ENCODE data around the gene C22orf42. TPM values are rescaled to one million over a fixed set of nuclear protein-coding genes. Genes with fewer than 3 reads are reported as not detected.
"Not testable (repeated sequence)": the region's sequence is repeated elsewhere in the genome, so short reads cannot be mapped to it uniquely, and the experiment has no call there.

The C22orf42 gene
- total and polyA plus RNA-seq, 8 donors = 0.31 to 9.2 (median 0.90) TPM; not detected in 2

DNA sequence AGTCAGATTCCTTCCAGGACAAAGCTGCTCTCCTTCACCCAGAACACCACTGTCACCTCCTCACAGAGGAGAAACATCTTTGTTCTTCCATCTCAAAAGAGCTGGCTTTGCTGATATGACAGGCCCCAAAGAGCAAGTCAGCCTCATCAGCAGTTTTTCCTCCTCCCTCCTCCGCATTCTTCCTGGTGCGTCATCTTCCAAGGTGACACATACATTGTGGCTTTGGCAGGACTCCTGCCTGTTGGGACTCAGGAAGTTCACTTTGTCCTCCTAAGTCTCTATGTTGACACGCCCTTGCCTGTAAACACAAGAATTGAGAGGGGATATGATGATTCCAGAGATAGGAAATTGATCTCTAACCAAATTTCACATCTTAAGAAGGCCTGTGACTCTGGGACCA is 23.1 kb downstream of the C22orf42 start:
- H3K27me3 ChIP-seq; H3K36me3 ChIP-seq; FAIRE-seq; intact Hi-C loops (cut with DNase I); H3K4me3 ChIP-seq; H3K4me1 ChIP-seq; H3K27ac ChIP-seq; DNase-seq; H3K9me3 ChIP-seq: not testable (repeated sequence)
- ATAC-seq = peak in 2 of 4 donors; percentile 34 to 47
- 64 to 65% methylated on average over 3 of the region's 3 CpGs for WGBS, 2 donors

DNA sequence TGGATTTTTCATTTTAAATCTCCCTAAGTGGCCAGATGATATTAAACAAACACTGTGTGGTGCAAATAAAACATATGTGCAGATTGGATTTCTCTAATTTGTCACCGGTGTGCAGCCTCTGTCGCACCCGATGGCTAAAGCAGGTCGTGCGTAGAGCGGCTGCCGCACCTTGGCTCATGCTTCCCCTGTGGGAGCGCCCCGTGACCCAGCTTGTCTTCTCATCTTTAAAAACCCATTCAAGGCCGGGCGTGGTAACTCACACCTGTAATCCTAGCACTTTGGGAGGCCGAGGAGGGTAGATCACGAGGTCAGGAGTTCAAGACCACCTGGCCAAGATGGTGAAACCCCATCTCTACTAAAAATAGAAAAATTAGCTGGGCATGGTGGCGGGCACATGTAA is 24.3 kb downstream of the C22orf42 start:
- H3K4me1 ChIP-seq; H3K9me3 ChIP-seq; H3K27me3 ChIP-seq; H3K27ac ChIP-seq; H3K36me3 ChIP-seq; FAIRE-seq; ATAC-seq; DNase-seq; H3K4me3 ChIP-seq; intact Hi-C loops (cut with DNase I): not testable (repeated sequence)
- 70 to 79% methylated on average over 14 of the region's 14 CpGs for WGBS, 2 donors

- intact Hi-C loops (cut with DNase I) = no loop called here
- Histone ChIP-seq H3K27me3 (no peaks in the 10 kb centered on the region), H3K36me3 (no peaks in the 10 kb centered on the region), H3K4me3 (no peak overlapping the region), H3K4me1 (no peaks in the 10 kb centered on the region), H3K27ac (no peak overlapping the region), H3K9me3 (no peaks in the 10 kb centered on the region)
- FAIRE-seq = no peak
- WGBS, 2 donors = 66 to 79% methylated on average over 1 of the region's 1 CpG
- no peak for ATAC-seq
- no peak for DNase-seq
- TF ChIP-seq CTCF (IDR thresholded peaks at IDR 0.05) = no peak
Measured at GRCh38 chr22:32132783-32133182, 26.3 kb downstream of the C22orf42 start.

DNA sequence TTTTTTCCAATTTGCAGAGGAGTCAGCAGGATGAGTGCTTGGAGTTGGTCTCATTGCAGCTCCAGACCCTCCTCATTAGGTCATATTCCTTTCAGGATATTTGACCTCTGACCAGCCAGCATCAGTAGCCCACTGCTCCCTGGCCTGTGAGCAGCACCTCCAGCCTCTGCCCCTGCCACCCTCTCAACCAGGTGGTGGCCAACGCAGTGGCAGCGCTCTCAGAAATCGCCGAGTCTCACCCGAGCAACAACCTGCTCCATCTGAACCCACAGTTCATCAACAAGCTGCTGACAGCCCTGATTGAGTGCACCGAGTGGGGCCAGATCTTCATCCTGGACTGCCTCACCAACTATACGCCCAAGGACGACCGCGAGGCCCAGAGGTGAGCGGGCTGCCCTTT is 27.0 kb downstream of the C22orf42 start:
- WGBS, 2 donors = 74 to 82% methylated on average over 11 of the region's 11 CpGs
- no peak for FAIRE-seq
- DNase-seq = no peak
- no peaks in the 10 kb centered on the region for H3K9me3 ChIP-seq
- no peak overlapping the region for H3K27ac ChIP-seq
- H3K27me3 ChIP-seq = no peaks in the 10 kb centered on the region
- intact Hi-C loops (cut with DNase I) = no loop called here
- ATAC-seq = no peak
- no peaks in the 10 kb centered on the region for H3K36me3 ChIP-seq
- no peaks in the 10 kb centered on the region for H3K4me1 ChIP-seq
- H3K4me3 ChIP-seq = no peak overlapping the region
- TF ChIP-seq CTCF (IDR thresholded peaks at IDR 0.05) = no peak

GRCh38 chr22:32130464-32130863 is 28.6 kb downstream of the C22orf42 start:
- TF ChIP-seq CTCF (IDR thresholded peaks at IDR 0.05) = no peak

DNA sequence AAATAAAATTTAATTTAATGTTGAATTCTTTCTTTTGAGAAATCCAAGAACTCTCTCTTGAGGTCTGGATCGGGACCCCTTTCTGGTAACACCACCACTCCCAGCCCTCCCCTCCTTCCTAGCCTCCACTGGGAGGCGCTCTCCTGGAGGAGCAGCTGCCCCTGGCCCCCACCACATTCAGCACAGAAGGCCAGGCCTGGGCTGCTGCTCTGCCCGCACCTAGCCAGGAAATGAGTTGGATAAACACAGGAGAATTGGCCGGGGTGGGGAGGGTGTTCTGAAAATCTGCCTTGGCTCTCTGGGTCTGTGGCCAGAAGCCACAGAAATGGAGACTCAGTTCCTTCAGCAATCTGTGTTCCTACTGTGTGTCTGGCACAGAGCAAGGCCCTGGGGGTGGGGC is 31.2 kb downstream of the C22orf42 start:
- H3K9me3 ChIP-seq = no peaks in the 10 kb centered on the region
- H3K27ac ChIP-seq = no peak overlapping the region
- no peaks in the 10 kb centered on the region for H3K4me1 ChIP-seq
- H3K27me3 ChIP-seq = no peaks in the 10 kb centered on the region
- no peak for TF ChIP-seq CTCF (IDR thresholded peaks at IDR 0.05)
- intact Hi-C loops (cut with DNase I) = no loop called here
- 73 to 80% methylated on average over 4 of the region's 4 CpGs for WGBS, 2 donors
- no peaks in the 10 kb centered on the region for H3K36me3 ChIP-seq
- no peak for FAIRE-seq
- DNase-seq = no peak
- no peak overlapping the region for H3K4me3 ChIP-seq
- no peak for ATAC-seq

More at GRCh38 chr22:32130464-32130863, 28.6 kb downstream of the C22orf42 start:
- WGBS, 2 donors = 60 to 69% methylated on average over 2 of the region's 2 CpGs
- ATAC-seq = no peak
- H3K27me3 ChIP-seq = no peaks in the 10 kb centered on the region
- FAIRE-seq = no peak
- no peak overlapping the region for H3K4me3 ChIP-seq
- H3K9me3 ChIP-seq = no peaks in the 10 kb centered on the region
- intact Hi-C loops (cut with DNase I) = no loop called here
- H3K27ac ChIP-seq = no peak overlapping the region
- H3K36me3 ChIP-seq = no peaks in the 10 kb centered on the region
- no peak for DNase-seq
- no peaks in the 10 kb centered on the region for H3K4me1 ChIP-seq

Measured in pancreas (tissue), 10 donors.